Epidermal melanocyte (primary cell): ENCODE measurements around the gene DOCK10.

Experiments used
- DNase-seq: peaks from one replicate; pipeline ENCODE4 v3.0.0; 2011; ENCODE audit warnings: low spot score; ENCODE audit not compliant: insufficient read length

Gene DOCK10

DNA sequence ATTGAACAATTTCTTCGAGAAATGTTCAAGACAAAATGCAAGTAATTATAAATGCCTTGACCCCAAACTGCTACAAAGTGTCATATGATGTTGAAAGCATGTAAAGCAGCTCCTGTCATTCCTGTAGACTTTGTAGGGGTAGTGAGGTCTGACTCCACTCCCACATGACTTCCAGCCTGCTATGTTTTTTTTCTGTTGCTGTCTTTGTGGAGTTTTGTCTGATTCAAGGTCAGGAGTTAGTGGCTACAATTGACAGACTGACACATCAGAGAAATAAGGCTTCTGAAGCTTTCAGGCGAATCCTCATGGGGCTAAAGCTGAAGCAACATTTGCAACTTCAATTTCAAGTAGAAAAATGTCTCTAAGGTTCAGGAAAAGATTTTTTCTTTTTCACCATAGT, 262.2 kb downstream of the DOCK10 start:
- peak; percentile 30 for DNase-seq

- peak; percentile 45 for DNase-seq
Measured at GRCh38 chr2:224778474-224778877, 263.8 kb downstream of the DOCK10 start.

DNA sequence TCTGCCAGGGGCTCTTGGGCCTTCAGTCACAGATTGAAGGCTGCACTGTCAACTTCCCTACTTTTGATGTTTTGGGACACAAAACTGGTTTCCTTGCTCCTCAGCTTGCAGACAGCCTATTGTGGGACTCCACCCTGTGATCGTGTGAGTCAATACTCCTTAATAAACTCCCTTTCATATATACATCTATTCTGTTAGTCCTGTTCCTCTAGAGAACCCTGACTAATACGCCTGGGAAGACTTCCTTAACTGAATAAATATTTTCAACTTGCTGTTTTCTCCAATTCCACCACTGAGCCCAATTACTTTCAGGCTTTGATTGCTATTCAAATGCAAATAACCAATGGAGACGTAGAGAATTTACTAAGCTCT, 264.7 kb downstream of the DOCK10 start:
- DNase-seq, result no peak

- DNase-seq, result no peak
Measured at GRCh38 chr2:224776795-224777558, 265.3 kb downstream of the DOCK10 start.

GRCh38 chr2:224775647-224776046, 266.6 kb downstream of the DOCK10 start:
- DNase-seq, result no peak

DNA sequence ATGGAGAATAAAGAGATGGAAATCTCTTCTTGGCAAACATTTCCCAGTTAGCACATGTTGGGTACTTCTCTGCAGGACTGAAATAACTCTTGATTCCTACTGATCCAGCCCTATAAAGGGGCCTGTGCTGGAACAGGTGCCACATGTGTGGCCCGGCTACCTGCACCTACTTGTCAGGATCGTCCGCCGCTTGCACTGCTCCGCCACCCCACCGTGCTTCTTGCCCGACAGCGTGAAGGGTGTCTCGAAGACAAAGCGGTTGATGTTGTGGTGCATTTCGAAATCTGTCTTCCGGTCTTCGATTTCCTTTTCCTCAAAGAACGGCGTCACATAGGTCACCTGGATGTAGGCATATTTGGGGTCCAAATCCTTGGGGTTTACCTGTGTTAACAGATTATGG, 267.5 kb downstream of the DOCK10 start:
- no peak for DNase-seq

DNA sequence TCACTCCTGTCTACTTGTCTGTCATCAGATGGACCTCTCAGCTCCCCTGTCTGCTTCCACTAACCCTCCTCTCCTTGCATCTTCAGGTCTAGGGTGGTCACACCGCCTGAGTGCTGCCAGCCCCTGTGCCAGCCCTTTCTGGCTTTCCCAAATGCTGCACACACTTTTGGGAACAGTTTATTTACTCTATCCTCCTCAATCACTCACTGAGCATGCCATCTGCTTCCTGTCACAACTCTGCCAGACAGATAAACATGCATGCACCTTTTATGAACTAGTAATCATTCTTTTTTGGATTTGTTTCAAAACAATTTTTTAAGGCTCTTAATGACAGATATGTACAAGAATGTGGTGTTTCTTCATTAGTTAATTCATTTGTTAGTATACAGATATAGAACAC, 269.8 kb downstream of the DOCK10 start:
- no peak for DNase-seq

DNA sequence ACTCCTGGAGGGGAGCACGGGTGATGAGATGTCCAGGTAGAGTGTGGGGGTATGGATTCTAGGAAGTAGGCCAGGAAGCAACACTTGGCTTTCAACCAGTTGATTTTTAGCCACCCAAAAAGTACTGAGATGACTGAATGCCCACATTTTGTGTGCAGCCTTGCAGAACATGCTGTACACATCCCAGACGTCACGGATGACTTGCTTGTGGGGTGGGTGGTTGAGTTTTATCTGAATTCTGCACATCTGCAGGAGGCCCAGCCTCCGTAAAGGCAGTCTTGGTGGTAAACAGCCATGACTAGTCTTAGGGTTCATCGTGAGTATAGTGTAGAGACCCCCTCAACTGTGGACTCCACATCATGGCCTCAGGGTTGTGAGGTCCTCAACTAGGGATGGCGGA, 272.8 kb downstream of the DOCK10 start:
- no peak for DNase-seq

DNA sequence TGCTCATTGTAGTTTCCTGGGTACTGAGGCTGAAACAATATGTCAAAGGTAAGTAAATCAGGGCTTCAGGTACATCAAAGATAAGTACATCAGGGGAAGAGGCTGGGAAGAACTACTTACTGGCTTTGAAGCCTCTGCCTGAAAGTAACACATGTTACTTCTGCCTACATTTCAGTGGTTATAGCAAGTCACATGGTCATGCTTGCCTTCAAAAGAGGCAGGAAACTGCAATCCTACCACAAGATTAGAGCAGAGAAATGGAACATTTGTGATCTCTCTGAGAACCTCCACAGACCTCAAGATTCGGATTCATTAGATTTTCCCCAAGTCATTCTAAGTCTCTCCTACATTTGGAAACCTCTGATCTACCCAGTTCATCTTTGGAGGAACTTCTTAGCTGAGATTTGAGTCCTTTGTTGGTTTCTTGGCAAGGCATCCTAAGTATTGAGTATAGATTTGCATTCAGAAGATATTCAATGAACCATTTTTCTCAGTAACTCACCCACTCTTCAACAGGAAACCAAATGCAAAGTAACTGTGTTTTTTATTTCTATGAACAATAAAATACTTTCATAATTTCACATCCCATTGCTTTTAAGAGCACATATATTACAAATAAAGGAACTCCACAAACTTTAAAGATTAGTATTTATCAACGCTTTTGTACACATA, 277.6 kb downstream of the DOCK10 start:
- DNase-seq, result no peak

DNA sequence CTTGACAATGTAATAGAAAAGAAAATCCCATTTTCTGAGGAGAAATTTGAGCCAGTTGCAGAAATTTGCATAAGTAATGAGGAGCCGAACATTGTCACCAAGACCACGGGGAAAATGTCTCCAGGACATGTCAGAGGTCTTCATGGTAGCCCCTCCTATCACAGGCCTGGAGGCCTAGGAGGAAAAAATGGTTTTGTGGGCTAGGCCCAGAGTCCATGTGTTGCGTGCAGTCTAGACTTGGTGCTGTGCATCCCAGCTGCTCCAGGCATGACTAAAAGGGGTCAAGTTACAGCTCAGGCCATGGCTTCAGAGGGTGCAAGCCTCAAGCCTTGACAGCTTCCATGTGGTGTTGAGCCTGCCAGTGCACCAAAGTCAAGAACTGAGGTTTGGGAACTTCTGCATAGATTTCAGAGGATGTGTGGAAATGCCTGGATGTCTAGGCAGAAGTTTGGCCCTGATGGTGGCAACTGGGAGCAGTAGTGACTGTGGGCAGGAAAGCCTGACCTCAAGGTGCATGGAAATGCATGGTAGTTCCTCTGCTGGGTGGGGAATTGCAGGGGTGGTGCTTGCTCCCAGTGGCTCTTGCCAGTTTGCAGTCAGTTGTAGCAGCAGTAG, 284.2 kb downstream of the DOCK10 start:
- DNase-seq, result no peak

GRCh38 chr2:224753743-224754540, 288.3 kb downstream of the DOCK10 start:
- no peak for DNase-seq

DNA sequence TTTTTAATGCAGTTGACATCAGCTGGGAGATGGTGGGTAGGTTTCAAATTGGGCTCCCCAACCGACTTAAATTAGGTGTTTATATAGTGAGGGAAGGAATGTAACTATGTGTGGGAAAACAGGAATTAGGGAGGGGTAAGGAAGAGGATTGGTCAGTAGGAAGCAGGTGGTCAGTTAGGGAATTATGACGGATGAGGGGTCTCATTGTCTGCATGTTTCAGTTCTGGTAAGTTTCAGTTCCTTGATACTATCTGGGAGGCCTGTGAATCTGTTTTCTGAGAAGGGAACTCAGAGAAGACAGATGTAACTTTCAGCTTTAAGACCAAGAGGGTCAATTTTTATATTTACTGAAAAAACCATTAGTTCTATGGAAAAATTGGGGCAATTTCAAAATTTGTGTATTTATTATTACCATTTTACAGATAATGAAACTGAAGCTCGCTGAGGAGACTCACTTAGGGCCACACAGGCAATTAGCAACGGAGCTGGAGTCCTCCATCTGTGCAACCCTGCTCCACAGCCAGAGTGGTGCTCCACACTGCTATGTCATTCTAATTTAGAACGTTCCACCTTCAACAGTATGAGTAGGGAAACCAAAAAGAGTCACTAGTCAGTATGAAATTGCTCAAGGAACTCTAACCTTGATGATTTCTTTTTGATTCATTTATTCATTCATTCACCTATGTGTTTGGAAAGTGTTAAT, 290.1 kb downstream of the DOCK10 start:
- no peak for DNase-seq

GRCh38 chr2:224749136-224749535, 293.1 kb downstream of the DOCK10 start:
- no peak for DNase-seq

- DNase-seq, result no peak
Measured at GRCh38 chr2:224747765-224748164, 294.5 kb downstream of the DOCK10 start.

DNA sequence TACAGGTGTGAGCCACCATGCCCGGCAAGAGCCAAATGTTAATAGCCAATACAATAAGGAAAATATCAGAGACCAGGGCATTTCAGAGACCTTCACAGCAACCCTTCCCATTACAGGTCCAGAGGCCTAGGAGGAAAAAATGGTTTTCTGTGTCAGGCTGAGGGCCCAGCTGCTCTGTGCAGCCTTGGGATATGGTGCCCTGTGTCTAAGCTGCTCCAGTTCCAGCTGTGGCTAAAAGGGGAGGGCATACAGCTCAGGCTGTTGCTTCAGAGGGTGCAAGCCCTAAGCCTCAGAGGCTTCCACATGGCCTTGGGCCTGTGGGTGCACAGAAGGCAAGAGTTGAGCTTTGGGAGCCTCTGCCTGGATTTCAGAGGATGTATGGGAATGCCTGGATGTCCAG, 306.0 kb downstream of the DOCK10 start:
- DNase-seq, result no peak

- no peak for DNase-seq
Measured at GRCh38 chr2:224734949-224735348, 307.3 kb downstream of the DOCK10 start.

DNA sequence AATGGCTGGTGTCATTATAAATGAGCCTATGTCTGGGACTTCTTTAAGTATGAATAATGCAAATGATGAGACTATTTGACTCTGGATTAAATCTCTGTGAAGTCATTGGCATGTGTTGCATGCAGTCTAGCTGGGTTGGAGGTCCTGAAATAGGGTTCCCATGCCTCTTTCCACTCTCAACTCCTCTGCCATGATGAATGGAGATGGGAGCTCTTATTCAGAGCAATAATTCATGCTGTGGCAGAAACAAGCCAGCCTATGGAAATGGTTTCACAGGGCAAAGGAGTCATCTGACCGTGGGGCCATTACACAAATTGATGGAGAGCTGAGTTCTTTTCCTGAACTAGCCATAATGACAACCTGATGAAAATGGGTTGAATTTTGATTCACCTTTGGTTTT, 310.6 kb downstream of the DOCK10 start:
- DNase-seq, result no peak

GRCh38 chr2:224729435-224729834, 312.8 kb downstream of the DOCK10 start:
- no peak for DNase-seq

- DNase-seq, result no peak
Measured at GRCh38 chr2:224724331-224724730, 317.9 kb downstream of the DOCK10 start.

DNA sequence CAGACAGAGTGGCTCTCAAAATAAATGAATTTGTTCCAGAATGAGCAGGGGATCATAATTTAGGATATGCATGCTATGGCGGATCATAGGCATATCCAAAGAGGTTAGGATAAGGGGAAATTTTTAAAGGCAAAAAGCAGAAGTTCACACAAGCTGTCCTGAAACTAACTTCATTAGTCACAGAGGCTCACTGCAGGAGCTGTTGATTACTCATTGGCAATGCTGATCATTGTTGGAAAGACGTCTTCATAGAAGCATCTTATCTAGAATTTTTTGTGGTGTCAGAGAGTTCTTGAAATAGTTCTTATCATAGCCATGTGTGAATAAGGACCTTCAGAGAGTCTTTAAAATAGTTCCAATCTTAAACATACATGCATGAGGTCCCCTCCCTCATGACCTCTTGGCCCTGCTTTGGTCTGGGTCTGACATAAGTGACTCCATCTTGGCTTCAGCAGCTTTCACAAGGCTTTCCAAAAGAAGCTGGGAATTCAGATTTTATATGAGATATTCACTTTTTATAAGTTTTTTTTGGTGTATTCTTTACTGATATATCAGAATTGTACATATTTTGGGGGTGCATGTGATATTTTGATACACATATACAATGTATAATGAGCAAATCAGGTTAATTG, 318.6 kb downstream of the DOCK10 start:
- DNase-seq, result no peak

DNA sequence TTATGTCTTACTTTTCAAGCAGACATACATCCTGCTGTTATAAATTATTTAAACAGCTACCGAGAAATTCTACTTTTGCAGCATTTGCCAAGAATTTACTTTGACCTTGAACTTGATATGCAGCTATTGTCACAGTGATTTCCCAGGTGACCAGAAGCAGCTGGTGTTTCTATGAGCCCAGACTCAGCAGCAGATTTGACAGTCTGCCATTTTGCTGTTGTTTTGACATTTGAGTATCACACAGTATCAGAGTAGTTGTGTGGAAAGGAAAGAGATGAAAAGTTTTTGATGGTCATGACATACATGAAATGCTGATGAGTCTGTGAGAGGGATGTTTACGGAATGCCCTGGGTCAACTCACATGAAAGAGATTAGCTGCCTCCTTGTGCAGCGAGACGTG, 319.5 kb downstream of the DOCK10 start:
- no peak for DNase-seq
